Keratinocyte (primary cell): ENCODE measurements around the gene SGCG. TPM values are rescaled to one million over a fixed set of nuclear protein-coding genes. Genes with fewer than 3 reads are reported as not detected.

Experiments
- DNase-seq: peaks from one replicate; pipeline ENCODE4 v3.0.0-alpha.2; 2011; ENCODE audit warnings: low read depth, missing footprints, low spot score
- FAIRE-seq: peaks from 2 replicates; lab custom pipeline; 2011; peaks lifted over from hg19 to GRCh38; lab: Jason Lieb, UNC
- H2AFZ ChIP-seq: 2 replicates; pipeline ENCODE4 v1.6.0; 2012; ENCODE audit warnings: low read length, control low read depth, inconsistent platforms; ENCODE audit not compliant: control insufficient read depth
- H3K27ac ChIP-seq: 2 replicates; pipeline ENCODE4 v1.5.1; 2011; ENCODE audit warnings: low read length; ENCODE audit not compliant: control insufficient read depth, insufficient read depth
- H3K27me3 ChIP-seq: 3 replicates; pipeline ENCODE4 v1.6.0; 2011; ENCODE audit warnings: low read length; ENCODE audit not compliant: control insufficient read depth, insufficient read depth; ENCODE audit errors: extremely low read depth
- H3K36me3 ChIP-seq, 2 experiments: 2 replicates in 1 of 2; 3 replicates in 1 of 2; pipeline ENCODE4 v1.5.1; 2011; ENCODE audit warnings: low read length in 2 of 2, mild to moderate bottlenecking in 1 of 2; ENCODE audit not compliant: control insufficient read depth in 2 of 2, insufficient read depth in 2 of 2; ENCODE audit errors: extremely low read depth in 1 of 2
- H3K4me1 ChIP-seq: 3 replicates; pipeline ENCODE4 v1.5.1; 2011; ENCODE audit warnings: low read length; ENCODE audit not compliant: control insufficient read depth, insufficient read depth; ENCODE audit errors: extremely low read depth
- H3K4me2 ChIP-seq: 3 replicates; pipeline ENCODE4 v1.6.0; 2011; ENCODE audit warnings: low read depth, low read length; ENCODE audit not compliant: control insufficient read depth, insufficient read depth; ENCODE audit errors: extremely low read depth
- H3K4me3 ChIP-seq, 3 experiments: fragments of 200-600 bp in 1 of 3; sonication (generic) in 1 of 3; 2 replicates in 2 of 3; 3 replicates in 1 of 3; pipeline ENCODE4 v1.5.1; 2011 to 2016; ENCODE audit warnings: low read length in 3 of 3, mild to moderate bottlenecking in 3 of 3, control low read depth in 2 of 3, inconsistent platforms in 1 of 3, low read depth in 1 of 3, mixed read lengths in 1 of 3, mixed run types in 1 of 3, moderate library complexity in 1 of 3; ENCODE audit not compliant: control insufficient read depth in 2 of 3, insufficient read depth in 2 of 3; ENCODE audit errors: extremely low read depth in 1 of 3
- H3K79me2 ChIP-seq: 2 replicates; pipeline ENCODE4 v1.6.0; 2012; ENCODE audit warnings: low read length; ENCODE audit not compliant: control insufficient read depth, insufficient read depth
- H3K9ac ChIP-seq: 3 replicates; pipeline ENCODE4 v1.6.0; 2011; ENCODE audit warnings: low read length; ENCODE audit not compliant: control insufficient read depth, insufficient read depth; ENCODE audit errors: extremely low read depth
- H3K9me1 ChIP-seq: 3 replicates; pipeline ENCODE4 v1.6.0; 2011; ENCODE audit warnings: low read length; ENCODE audit not compliant: control insufficient read depth, insufficient read depth; ENCODE audit errors: extremely low read depth
- H3K9me3 ChIP-seq: 2 replicates; pipeline ENCODE4 v1.5.1; 2012; ENCODE audit warnings: low read depth, low read length; ENCODE audit not compliant: control insufficient read depth
- H4K20me1 ChIP-seq: 3 replicates; pipeline ENCODE4 v1.6.0; 2011; ENCODE audit warnings: low read length; ENCODE audit not compliant: control insufficient read depth, insufficient read depth; ENCODE audit errors: extremely low read depth
- EZH2 ChIP-seq: IDR thresholded peaks from one replicate; pipeline ENCODE4 v1.6.1; 2012; ENCODE audit warnings: inconsistent platforms, mild to moderate bottlenecking, low read length, moderate library complexity
- dilution Hi-C: fragments of 300-500 bp; cut with MboI; formaldehyde crosslinking; loops from one replicate; pipeline ENCODE4 v1.7.0; 2020; ENCODE audit warnings: low sequenced_read_pairs; ENCODE audit not compliant: extremely low pct_ligation_motif_present
- polyA plus RNA-seq, 5 experiments: library from polyadenylated mRNA; depleted of rRNA in 3 of 5; stranded (reverse) in 3 of 5; stranded (forward) in 1 of 5; unstranded in 1 of 5; fragments of >200 nt; gene quantifications; 1 replicate in 1 of 5; 2 replicates in 3 of 5; 3 replicates in 1 of 5; pipeline versions ENCODE4 v1.2.1 to v1.2.3, GENCODE V29; 2011 to 2012; ENCODE audit warnings: missing spikeins in 2 of 5, low read depth in 1 of 5, low replicate concordance in 1 of 5
- TF ChIP-seq, protein P1 (sequence below), 3 experiments: IDR thresholded peaks in 1 of 3; conservative IDR thresholded peaks in 1 of 3; optimal IDR thresholded peaks in 1 of 3; 2 replicates in 2 of 3; 3 replicates in 1 of 3; pipeline versions ENCODE3 to v1.5.1; 2011; ENCODE audit warnings: low read length in 3 of 3, mild to moderate bottlenecking in 3 of 3, moderate library complexity in 2 of 3, control low read depth in 1 of 3, inconsistent platforms in 1 of 3; ENCODE audit not compliant: insufficient read depth in 2 of 3; ENCODE audit errors: extremely low read depth in 1 of 3

SGCG gene
- polyA plus RNA-seq, 1 donor (not counting 4 experiments of a cell fraction or from before 2014, with no cell fraction given) = not detected

DNA sequence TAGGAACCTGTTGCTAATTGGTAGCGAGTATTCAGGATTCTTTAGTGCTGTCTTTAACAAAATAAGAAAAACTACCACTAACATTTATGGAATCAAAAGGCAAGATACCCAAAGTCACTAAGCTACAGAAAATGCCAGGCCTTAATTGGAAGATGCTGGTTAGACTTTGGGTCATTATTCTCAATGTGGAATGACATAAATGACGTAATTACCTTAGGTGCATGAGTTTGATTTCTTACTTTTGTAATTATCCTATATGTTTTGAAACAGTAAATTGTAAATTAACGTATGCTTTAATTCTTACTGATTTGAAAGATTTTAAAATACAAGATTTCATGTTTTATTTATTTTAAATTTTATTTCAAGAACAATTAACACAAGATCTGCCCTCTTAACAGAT is 25.0 kb downstream of the SGCG start:
- dilution Hi-C loops = no loop called here
- TF ChIP-seq, protein P1, sequence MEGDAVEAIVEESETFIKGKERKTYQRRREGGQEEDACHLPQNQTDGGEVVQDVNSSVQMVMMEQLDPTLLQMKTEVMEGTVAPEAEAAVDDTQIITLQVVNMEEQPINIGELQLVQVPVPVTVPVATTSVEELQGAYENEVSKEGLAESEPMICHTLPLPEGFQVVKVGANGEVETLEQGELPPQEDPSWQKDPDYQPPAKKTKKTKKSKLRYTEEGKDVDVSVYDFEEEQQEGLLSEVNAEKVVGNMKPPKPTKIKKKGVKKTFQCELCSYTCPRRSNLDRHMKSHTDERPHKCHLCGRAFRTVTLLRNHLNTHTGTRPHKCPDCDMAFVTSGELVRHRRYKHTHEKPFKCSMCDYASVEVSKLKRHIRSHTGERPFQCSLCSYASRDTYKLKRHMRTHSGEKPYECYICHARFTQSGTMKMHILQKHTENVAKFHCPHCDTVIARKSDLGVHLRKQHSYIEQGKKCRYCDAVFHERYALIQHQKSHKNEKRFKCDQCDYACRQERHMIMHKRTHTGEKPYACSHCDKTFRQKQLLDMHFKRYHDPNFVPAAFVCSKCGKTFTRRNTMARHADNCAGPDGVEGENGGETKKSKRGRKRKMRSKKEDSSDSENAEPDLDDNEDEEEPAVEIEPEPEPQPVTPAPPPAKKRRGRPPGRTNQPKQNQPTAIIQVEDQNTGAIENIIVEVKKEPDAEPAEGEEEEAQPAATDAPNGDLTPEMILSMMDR (optimal IDR thresholded peaks at IDR 0.05 in 1 of 3, IDR thresholded peaks at IDR 0.05 in 1 of 3, conservative IDR thresholded peaks at IDR 0.05 in 1 of 3; ENCODE audit: extremely low read depth in 1 of 3, insufficient read depth in 2 of 3, low read length in 3 of 3) = no peak
- no peak for TF ChIP-seq EZH2
- H3K9ac ChIP-seq = no peak overlapping the region

DNA sequence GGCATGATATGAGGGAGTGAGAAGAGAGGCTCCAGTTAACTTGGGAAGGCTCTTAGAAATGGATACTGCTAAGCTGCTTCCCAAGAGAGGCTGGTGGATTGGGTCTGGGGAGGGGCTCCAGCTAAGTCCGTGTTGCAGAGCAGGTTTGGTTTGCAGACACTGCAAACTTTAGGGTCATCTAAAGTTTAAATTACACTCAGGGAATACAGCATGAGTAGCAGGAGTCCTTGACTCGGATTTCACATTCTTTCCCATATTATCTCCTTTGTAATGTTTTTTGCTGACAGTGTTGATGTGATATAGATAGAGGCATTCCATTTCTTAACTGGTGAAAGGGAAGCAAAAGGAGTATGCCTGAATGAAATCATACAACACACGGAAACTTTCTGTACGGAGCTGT is 31.9 kb downstream of the SGCG start:
- H3K27ac ChIP-seq = no peak overlapping the region
- no peaks in the 10 kb centered on the region for H3K9me1 ChIP-seq
- no peaks in the 10 kb centered on the region for H3K4me1 ChIP-seq
- FAIRE-seq (no peak), DNase-seq (no peak)
- no peak overlapping the region for H3K4me2 ChIP-seq
- no peaks in the 10 kb centered on the region for H3K9me3 ChIP-seq
- no peak overlapping the region for H3K4me3 ChIP-seq
- no peaks in the 10 kb centered on the region for H3K36me3 ChIP-seq
- dilution Hi-C loops = no loop called here
- no peaks in the 10 kb centered on the region for H3K79me2 ChIP-seq
- H3K27me3 ChIP-seq = no peaks in the 10 kb centered on the region
- no peaks in the 10 kb centered on the region for H4K20me1 ChIP-seq
- no peak overlapping the region for H3K9ac ChIP-seq
- H2AFZ ChIP-seq = no peak overlapping the region
- no peak for TF ChIP-seq EZH2
- TF ChIP-seq, protein P1 (optimal IDR thresholded peaks at IDR 0.05 in 1 of 3, IDR thresholded peaks at IDR 0.05 in 1 of 3, conservative IDR thresholded peaks at IDR 0.05 in 1 of 3; ENCODE audit: extremely low read depth in 1 of 3, insufficient read depth in 2 of 3, low read length in 3 of 3) = no peak

More for the DNA sequence above, 25.0 kb downstream of the SGCG start:
- Histone ChIP-seq H3K4me1 (no peaks in the 10 kb centered on the region), H3K27me3 (no peaks in the 10 kb centered on the region), H3K36me3 (no peaks in the 10 kb centered on the region), H3K4me2 (no peak overlapping the region), H3K4me3 (no peak overlapping the region), H4K20me1 (no peaks in the 10 kb centered on the region), H2AFZ (no peak overlapping the region), H3K9me3 (no peaks in the 10 kb centered on the region), H3K9me1 (no peaks in the 10 kb centered on the region), H3K27ac (no peak overlapping the region), H3K79me2 (no peaks in the 10 kb centered on the region)
- FAIRE-seq (no peak), DNase-seq (no peak)
